GM13977 (cell line): Measurements from ENCODE around the gene MTMR1.
A peak's percentile ranks its signal among the peaks of the same experiment; 100 is the strongest.

Experiments
- DNase-seq: peaks from one replicate; pipeline ENCODE4 v3.0.0; 2012; ENCODE audit warnings: low spot score
- CTCF ChIP-seq: IDR thresholded peaks from 2 replicates; pipeline ENCODE4 v1.5.1; 2012; ENCODE audit warnings: mild to moderate bottlenecking, control low read depth; ENCODE audit not compliant: insufficient read depth; ENCODE audit errors: extremely low read depth, missing control alignments
- in situ Hi-C: fragments of 300-500 bp; cut with MboI; formaldehyde crosslinking; loops from one replicate; pipeline ENCODE4 v1.12.0; 2022; ENCODE audit warnings: low sequenced_read_pairs, low pct_unique_long_range_greater_than_20kb, mixed read lengths, inconsistent platforms; ENCODE audit not compliant: unreplicated experiment

The MTMR1 gene

DNA sequence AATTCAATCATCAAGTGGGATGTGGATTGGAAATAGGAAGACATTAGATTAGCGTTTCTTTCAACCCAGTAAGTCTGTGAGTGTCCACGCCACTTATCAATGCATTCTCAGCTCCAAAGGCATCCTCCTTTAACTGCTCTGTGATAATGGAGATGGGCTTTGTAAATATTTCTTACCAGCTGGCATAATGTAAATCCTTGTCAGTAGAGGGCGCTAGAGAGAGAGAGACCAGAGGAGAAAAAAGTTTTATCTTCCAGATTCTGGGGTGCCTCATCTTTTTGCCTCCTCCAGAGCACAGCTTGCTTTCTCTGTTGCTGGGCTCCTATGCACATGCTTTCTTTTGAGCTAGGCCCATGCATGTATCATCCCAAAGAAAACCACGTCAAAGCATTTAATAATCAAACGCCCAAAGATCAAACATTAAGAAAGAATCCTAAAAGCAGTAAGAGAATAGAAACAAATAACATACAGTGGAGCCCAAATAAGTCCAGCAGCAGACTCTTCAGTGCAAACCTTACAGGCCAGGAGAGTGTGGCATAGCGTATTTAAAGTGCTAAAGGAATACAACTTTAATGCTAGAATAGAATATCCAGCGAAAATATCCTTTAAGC lies 9.6 kb upstream of the MTMR1 start:
- in situ Hi-C loops = no loop called here
- peak; percentile 54 for DNase-seq
- peak; percentile 58 for TF ChIP-seq CTCF

DNA sequence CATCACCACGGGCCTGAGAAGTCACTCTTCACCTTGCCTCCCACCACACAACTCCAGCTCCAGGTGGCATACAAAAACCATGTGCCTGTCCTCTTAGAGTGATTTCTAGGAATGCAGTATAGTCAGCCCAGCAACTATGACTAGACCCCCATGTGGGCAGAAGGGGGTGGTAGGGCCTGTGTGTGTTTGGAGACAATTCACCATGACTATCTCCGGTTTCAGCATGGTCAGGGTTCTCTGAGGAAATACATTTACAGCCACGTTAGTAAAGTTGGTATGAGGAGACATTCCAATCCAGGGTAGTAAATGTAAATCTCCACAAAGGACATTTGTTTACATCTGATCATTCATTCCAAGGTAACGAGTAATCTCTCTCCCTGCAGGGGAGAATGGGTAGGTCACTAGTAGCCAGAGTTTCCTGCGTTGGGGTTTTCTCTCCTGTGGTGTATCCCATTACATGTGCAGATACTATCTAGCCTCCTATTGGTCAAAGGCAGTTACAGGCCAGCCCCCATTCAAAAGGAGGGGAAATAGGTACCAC lies 4.2 kb upstream of the MTMR1 start:
- in situ Hi-C loops = no loop called here
- TF ChIP-seq CTCF = no peak
- DNase-seq = no peak

DNA sequence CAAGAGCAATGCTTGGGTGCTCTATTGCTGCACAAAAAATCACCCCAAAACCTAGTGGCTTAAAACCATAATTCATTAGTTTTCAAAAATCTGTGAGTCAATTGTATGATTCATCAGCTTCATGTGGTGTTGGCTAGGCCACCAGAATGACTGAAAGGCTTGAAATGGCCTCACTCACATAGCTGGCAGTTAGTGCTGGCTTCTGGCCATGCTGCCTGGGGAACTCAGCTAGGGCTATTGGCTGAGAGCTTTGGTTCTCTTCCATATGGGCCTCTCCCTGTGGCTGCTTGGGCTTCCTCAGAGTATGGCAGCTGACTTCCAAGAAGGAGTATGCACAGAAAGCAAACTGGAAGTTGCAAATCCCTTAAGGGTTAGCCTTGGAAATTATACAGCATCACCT lies 3.1 kb upstream of the MTMR1 start:
- in situ Hi-C loops = no loop called here
- TF ChIP-seq CTCF = no peak
- no peak for DNase-seq

DNA sequence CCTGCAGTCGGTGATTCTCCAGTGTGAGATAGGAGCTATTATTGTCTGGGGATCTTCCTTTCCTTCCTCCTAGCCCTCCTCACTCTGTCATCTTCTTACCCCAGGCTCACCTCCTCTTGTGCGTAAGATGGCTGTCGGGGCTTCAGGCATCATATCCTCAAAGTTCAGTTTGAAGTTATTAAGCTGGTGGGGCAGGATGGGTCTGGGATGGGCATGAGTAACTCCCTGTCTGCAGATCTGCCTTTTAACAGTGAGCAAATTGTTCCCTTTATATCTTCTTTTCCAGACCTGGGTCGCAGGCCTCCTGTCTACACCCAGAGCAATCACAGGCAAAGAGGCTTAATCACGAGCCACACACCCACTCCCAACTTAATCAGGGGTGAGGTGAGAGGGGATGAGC lies 900 bp upstream of the MTMR1 start:
- no peak for DNase-seq
- in situ Hi-C loops = no loop called here

GRCh38 chrX:150693725-150694574 lies 754 bp downstream of the MTMR1 start:
- in situ Hi-C loops = no loop called here
- TF ChIP-seq CTCF = no peak
- peak; percentile 89 for DNase-seq

More for the DNA sequence above, 900 bp upstream of the MTMR1 start:
- no peak for TF ChIP-seq CTCF

DNA sequence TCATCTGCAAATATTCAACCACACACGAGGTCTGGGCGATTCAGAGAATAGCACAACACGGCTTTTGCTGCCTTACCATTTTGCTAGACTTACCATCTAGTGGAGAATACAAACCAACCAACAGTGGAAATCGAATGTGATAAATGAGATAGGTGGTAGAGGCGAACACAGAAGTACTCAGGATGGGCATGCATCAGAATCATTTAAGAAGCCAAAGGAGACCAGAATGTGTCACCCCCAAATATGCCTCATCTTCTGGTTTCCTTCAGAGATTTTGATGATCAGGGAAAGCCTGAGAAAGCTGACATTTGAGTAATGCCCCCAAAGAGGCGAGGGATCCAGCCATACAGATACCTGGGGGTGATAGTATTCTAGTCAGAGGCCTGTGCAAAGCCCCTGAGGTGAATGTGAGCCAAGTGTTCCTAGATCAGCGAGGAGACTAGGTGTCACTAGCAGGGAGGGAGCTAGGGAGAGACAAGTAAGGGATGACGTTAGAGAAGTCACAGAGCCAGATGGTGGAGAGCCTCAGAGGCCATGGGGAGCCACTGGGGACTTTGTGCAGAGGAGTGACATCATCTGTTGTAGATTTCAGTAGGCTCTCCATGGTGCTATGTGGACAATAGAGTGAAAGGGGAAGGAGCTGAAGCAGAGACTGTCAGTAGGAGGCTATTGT lies 1.7 kb downstream of the MTMR1 start:
- TF ChIP-seq CTCF = no peak
- in situ Hi-C loops = no loop called here
- DNase-seq = peak; percentile 62
